Psoas muscle (tissue), 8 donors: Measurements from ENCODE around the gene ABCA1. TPM values are rescaled to one million over a fixed set of nuclear protein-coding genes. Genes with fewer than 3 reads are reported as not detected.

ENCODE experiments used
- ATAC-seq, 4 donors: fragments of 200-7000 bp; cut with Tn5 transposase; one replicate each; pipeline ENCODE4 v1.9.1; 2020; ENCODE audit warnings: moderate library complexity in 3 of 4, mild to moderate bottlenecking in 2 of 4
- DNase-seq, 2 donors: peaks; one replicate each; pipeline ENCODE4 v3.0.0-alpha.2; 2020
- H3K27ac ChIP-seq: fragments of 200-600 bp; one replicate; pipeline ENCODE4 v1.8.0; 2022
- H3K27me3 ChIP-seq, 3 donors: fragments of 200-600 bp in 1 of 3; one replicate each; pipeline versions ENCODE4 v1.6.1 to v1.8.0; 2013 to 2022; ENCODE audit warnings: low read length in 2 of 3, mild to moderate bottlenecking in 2 of 3, moderate library complexity in 1 of 3; ENCODE audit not compliant: insufficient read depth in 3 of 3
- H3K36me3 ChIP-seq, 2 donors: fragments of 200-600 bp in 1 of 2; one replicate each; pipeline versions ENCODE4 v1.6.1 to v1.8.0; 2013 to 2022; ENCODE audit warnings: low read depth in 1 of 2, mild to moderate bottlenecking in 1 of 2, moderate library complexity in 1 of 2; ENCODE audit not compliant: insufficient read depth in 1 of 2
- H3K4me1 ChIP-seq: fragments of 200-600 bp; one replicate; pipeline ENCODE4 v1.8.0; 2022
- H3K4me3 ChIP-seq: fragments of 200-600 bp; one replicate; pipeline ENCODE4 v1.8.0; 2022; ENCODE audit warnings: mild to moderate bottlenecking
- H3K9me3 ChIP-seq: fragments of 200-600 bp; one replicate; pipeline ENCODE4 v1.8.0; 2022
- WGBS, 3 donors: extraction: QIAGEN DNeasy Blood & Tissue Kit; methylation state at CpG; one replicate each; pipeline versions ENCODE4 v1.1.6 to v1.1.7; 2013; 5-methylcytosine and 5-hydroxymethylcytosine counted together
- intact Hi-C, 2 donors: fragments of 100-400 bp; cut with DNase I; formaldehyde crosslinking; loops; one replicate each; pipeline versions ENCODE4 v1.11.0 to v1.14.2; 2022
- polyA plus RNA-seq, 3 donors: library from polyadenylated mRNA; stranded (reverse); fragments of 200-250 nt; gene quantifications; one replicate each; pipeline ENCODE4 v1.2.3, GENCODE V29; 2013
- total RNA-seq, 4 donors: library from RNA; stranded (reverse); fragmentation: NEBNext Ultra II Directional in 2 of 4; extraction: Animal tissue kit (Norgen Biotek cat#: 25700) in 2 of 4; gene quantifications; one replicate each; pipeline versions ENCODE4 v1.2.1 to v1.2.4, GENCODE V29; 2021 to 2023
- TF ChIP-seq, protein P1 (sequence below): fragments of 200-600 bp; IDR thresholded peaks from one replicate; pipeline ENCODE4 v1.8.0; 2022; ENCODE audit warnings: antibody characterized with exemption
- donor health status: healthy with polysubstance abuse.
- donor health status: DM: no; HTN: no; CAD: no; lungs with moderate emphysema.
- donor health status: Bipolar disorder and iron deficiency.
- donor health status: healthy.
- donor health status: DM: yes; HTN: yes; CAD: no.
- donor health status: DM: no; HTN: no; CAD: no.
- donor health status: DM: no; HTN: no; CAD: no.
- donor health status: DM: yes; HTN: yes; CAD: no.

The ABCA1 gene
- total and polyA plus RNA-seq, 7 donors: 1.9 to 26.1 (median 8.2) TPM

DNA sequence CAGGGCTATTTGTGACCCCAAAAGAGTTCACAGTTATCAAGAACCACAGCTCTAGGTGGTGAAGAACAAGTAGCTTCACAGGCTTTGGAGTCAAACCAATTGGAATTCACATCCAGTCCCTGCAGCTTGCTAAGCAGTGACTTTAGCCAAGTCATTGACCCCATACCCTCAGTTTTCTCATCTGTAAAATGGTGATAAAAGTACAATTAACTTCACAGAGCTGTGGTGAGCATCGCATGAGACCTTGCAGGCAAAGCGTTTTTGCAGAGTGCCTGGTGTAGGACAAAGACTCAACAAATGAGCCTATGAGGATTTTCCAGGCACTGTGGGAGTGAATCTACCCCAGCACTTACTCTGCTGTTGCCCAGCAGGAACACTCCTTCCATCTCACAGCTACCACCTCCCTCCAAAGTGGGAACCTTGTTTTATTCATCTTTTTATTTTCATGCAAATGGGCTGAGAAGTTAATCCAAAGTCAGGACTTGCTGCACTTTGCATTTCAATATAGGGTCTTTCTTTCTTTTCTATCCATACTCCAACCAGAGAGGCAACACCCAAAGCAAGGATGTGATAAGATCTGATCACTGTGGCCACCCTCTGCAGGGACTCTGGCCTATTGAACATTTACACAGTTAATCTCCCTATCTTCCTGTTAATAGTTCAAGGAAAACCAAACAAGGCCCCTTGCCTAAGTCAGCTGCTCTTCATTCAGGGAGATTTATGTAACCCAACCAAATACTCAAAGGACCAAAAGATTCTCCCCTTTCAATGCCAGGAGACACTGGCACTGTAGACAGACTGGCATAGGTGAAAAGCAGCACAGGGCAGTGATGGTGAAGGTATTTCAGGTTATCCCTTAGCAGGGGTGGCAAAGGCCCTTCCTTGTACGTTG lies 41.9 kb downstream of the ABCA1 start:
- 90 to 95% (median 93%) methylated on average over 3 of the region's 3 CpGs for WGBS, 3 donors
- intact Hi-C loops: no loop called here
- Histone ChIP-seq H3K9me3 (no peaks in the 10 kb centered on the region), H3K4me3 (no peak overlapping the region), H3K4me1 (peaks cover 35% of the 10 kb centered on the region), H3K36me3 (peaks cover 8 to 86% of the 10 kb centered on the region in 2 donors), H3K27me3 (no peaks in the 10 kb centered on the region), H3K27ac (no peak overlapping the region)
- ATAC-seq (no peak), DNase-seq (no peak)
- TF ChIP-seq, protein P1, sequence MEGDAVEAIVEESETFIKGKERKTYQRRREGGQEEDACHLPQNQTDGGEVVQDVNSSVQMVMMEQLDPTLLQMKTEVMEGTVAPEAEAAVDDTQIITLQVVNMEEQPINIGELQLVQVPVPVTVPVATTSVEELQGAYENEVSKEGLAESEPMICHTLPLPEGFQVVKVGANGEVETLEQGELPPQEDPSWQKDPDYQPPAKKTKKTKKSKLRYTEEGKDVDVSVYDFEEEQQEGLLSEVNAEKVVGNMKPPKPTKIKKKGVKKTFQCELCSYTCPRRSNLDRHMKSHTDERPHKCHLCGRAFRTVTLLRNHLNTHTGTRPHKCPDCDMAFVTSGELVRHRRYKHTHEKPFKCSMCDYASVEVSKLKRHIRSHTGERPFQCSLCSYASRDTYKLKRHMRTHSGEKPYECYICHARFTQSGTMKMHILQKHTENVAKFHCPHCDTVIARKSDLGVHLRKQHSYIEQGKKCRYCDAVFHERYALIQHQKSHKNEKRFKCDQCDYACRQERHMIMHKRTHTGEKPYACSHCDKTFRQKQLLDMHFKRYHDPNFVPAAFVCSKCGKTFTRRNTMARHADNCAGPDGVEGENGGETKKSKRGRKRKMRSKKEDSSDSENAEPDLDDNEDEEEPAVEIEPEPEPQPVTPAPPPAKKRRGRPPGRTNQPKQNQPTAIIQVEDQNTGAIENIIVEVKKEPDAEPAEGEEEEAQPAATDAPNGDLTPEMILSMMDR: no peak

DNA sequence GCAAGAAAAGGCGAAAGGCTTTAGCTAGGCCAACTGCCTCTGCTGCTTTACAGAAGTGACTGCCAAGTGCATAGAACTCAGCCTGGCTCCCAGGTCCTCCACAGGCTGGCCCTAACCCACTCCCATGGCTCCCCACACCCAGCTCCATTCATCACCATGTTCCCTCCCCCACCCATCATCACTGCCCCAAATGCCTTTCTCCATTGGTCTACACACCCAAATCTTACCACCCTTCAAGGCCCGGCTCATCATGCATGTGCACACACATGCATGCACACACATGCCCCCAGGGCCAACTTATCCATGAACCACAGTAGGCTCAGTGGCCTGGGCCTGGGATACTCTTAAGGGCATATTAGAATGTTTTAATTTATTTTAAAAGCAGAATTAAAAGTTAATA lies 44.8 kb downstream of the ABCA1 start:
- WGBS, 3 donors: 96 to 99% (median 98%) methylated on average over 2 of the region's 2 CpGs
- DNase-seq (no peak), ATAC-seq (no peak)
- Histone ChIP-seq H3K36me3 (peaks cover 8 to 100% of the 10 kb centered on the region in 2 donors), H3K27ac (no peak overlapping the region), H3K4me1 (peaks cover 30% of the 10 kb centered on the region), H3K4me3 (no peak overlapping the region), H3K9me3 (no peaks in the 10 kb centered on the region), H3K27me3 (no peaks in the 10 kb centered on the region)
- intact Hi-C loops: loop anchor here in 1 of 2 donors (2.0 kb wide), 1 partner anchor 32 kb away; no protein-coding TSS in a partner anchor
- TF ChIP-seq, protein P1: no peak

DNA sequence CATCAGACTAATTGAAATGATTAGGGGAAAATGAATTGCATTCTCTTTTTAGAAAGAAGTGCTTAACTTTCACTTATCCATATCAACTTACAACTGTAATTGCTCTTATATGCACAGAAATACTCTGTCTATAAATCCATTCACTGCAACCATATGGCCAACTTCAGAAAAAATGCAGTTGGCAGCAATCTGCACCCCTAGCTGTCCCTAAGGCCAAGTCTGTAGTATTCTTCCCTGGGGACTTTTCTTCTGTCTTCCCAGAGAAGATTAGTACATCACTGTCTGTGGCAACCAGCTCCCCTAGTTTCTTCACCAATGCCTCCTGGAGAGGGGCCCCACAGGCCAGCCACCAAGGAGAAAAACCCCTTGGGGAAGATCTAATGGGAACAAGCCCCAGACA lies 45.4 kb downstream of the ABCA1 start:
- Histone ChIP-seq H3K4me3 (no peak overlapping the region), H3K27me3 (no peaks in the 10 kb centered on the region), H3K36me3 (peaks cover 8 to 99% of the 10 kb centered on the region in 2 donors), H3K27ac (no peak overlapping the region), H3K9me3 (no peaks in the 10 kb centered on the region), H3K4me1 (peaks cover 30% of the 10 kb centered on the region)
- no peak for ATAC-seq
- intact Hi-C loops: loop anchor here in 1 of 2 donors (2.0 kb wide), 1 partner anchor 32 kb away; no protein-coding TSS in a partner anchor
- no peak for DNase-seq
- TF ChIP-seq, protein P1: no peak

DNA sequence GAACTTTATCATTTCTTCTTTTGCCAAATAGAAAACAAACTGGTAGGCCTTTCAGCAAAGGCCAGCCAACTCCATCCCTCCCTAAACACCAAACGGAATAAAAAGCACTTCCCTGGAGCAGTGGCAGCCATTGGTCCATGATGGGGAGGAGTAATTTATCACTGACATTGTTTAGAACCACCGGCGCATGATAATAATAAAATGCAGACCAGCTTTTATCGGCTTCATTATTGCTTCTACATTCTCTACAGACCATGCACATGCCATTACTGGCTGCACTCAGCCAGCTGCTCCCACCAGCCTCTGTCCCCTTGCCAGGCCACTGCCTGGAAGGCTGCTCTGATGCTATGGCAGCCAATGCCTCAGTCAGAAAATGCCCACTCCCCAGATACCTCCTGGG lies 45.9 kb downstream of the ABCA1 start:
- no peak for ATAC-seq
- Histone ChIP-seq H3K9me3 (no peaks in the 10 kb centered on the region), H3K27me3 (no peaks in the 10 kb centered on the region), H3K4me1 (peaks cover 30% of the 10 kb centered on the region), H3K4me3 (no peak overlapping the region), H3K27ac (no peak overlapping the region), H3K36me3 (peaks cover 10 to 99% of the 10 kb centered on the region in 2 donors)
- 43 to 53% (median 49%) methylated on average over 4 of the region's 4 CpGs for WGBS, 3 donors
- intact Hi-C loops: loop anchor here in 1 of 2 donors (2.0 kb wide), 1 partner anchor 31 kb away; no protein-coding TSS in a partner anchor
- no peak for DNase-seq
- TF ChIP-seq, protein P1: no peak
